ENCODE results near the gene GPC3.

DNA sequence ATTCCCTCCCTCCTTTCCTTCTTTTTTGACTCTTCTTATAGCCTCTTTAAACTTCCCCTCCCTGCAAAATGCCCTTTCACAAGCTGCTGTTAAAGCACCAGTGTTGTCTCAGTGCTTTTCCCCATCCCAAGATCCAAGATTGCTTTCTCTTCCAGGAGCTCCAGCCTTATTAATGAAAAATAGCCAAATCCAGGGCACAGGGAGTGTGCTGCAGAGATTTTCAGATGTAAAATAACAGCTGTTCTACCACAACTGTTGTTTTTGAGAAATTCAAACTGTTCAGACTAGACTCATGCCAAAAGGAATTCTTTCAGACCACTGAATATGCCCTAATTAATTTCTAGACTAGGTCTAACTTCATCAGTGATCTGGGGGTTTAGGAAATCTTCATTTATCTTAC, 47.0 kb upstream of the GPC3 start:
- TF ChIP-seq RFX5 (IDR thresholded peaks at IDR 0.05; ENCODE audit: low read depth, low read length) (no peak), POLR2A (IDR thresholded peaks at IDR 0.05; ENCODE audit: low read depth, low read length) (no peak), CEBPB (IDR thresholded peaks at IDR 0.05; ENCODE audit: low read depth, low read length) (no peak)
- TF ChIP-seq, protein P1, sequence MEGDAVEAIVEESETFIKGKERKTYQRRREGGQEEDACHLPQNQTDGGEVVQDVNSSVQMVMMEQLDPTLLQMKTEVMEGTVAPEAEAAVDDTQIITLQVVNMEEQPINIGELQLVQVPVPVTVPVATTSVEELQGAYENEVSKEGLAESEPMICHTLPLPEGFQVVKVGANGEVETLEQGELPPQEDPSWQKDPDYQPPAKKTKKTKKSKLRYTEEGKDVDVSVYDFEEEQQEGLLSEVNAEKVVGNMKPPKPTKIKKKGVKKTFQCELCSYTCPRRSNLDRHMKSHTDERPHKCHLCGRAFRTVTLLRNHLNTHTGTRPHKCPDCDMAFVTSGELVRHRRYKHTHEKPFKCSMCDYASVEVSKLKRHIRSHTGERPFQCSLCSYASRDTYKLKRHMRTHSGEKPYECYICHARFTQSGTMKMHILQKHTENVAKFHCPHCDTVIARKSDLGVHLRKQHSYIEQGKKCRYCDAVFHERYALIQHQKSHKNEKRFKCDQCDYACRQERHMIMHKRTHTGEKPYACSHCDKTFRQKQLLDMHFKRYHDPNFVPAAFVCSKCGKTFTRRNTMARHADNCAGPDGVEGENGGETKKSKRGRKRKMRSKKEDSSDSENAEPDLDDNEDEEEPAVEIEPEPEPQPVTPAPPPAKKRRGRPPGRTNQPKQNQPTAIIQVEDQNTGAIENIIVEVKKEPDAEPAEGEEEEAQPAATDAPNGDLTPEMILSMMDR (conservative IDR thresholded peaks at IDR 0.05; ENCODE audit: low read depth, low read length): no peak

All from IMR-90 (cell line).